ENCODE results near the gene DAW1. TPM values are rescaled to one million over a fixed set of nuclear protein-coding genes. Genes with fewer than 3 reads are reported as not detected.

The DAW1 gene
- total RNA-seq, 2 donors from 2014 or later = not detected

DNA sequence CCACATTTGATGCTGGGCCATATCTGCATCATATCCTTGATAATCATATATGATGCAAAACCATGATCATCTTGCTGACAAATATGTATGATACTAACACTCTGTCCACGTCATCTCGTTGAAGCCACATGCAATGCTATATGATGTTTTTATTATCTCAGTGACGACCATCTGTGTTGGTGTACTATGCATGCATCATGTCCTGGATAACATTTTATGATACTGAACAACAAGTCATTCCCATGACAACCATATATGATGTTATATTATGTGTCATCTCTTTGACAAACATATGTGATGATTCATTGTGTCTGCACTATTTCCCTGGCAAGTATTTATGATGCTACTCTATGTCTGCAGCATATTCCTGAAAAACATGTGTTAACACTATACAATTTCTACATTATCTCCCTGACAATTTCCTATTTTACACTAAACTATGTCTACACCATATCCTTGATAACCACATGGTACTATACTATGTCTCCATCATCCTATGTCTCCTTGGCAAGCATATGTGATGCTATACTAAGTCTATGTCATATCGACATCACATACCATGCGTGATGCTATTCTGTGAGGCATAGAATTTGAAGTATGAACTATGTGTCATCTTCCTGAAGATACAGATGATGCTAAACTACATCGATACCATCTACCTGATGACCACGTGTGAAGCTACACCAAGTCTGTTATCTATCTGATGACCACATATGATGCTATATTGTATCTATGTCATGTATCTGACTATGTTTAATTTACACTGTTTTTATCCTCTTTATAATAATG lies 37.0 kb downstream of the DAW1 start:
- no peak overlapping the region for H3K4me3 ChIP-seq
- no peaks in the 10 kb centered on the region for H3K9me3 ChIP-seq
- H3K4me1 ChIP-seq = no peaks in the 10 kb centered on the region
- no peak for TF ChIP-seq CTCF (IDR thresholded peaks at IDR 0.05)
- DNase-seq = no peak
- H3K9ac ChIP-seq (ENCODE audit: low read depth in 2 of 2, low read length in 2 of 2) = no peak overlapping the region
- no peak overlapping the region for H3K27ac ChIP-seq
- H3K36me3 ChIP-seq = no peaks in the 10 kb centered on the region
- no peaks in the 10 kb centered on the region for H3K27me3 ChIP-seq
- intact Hi-C loops (cut with DNase I) = no loop called here

DNA sequence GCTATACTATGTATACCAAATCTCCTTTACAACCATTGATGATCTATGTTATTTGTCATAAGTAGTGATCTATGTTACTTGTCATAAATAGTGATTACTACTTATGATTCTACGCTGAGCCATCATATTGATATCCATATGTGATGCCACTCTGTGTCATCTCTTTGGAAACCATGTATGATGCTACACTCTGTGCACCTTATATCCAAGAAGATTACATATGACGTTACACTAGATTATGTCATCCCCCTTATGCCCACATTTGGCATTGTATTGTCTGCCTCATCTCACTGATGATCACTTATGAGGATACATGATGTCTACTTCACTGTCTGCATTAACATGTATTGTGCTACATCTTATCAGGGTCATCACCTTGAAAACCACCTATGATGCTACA lies 42.9 kb downstream of the DAW1 start:
- H3K4me3 ChIP-seq = no peak overlapping the region
- H3K27me3 ChIP-seq = no peaks in the 10 kb centered on the region
- no peaks in the 10 kb centered on the region for H3K9me3 ChIP-seq
- H3K27ac ChIP-seq = no peak overlapping the region
- no peak overlapping the region for H3K9ac ChIP-seq (ENCODE audit: low read depth in 2 of 2, low read length in 2 of 2)
- intact Hi-C loops (cut with DNase I) = no loop called here
- H3K4me1 ChIP-seq = no peaks in the 10 kb centered on the region
- DNase-seq = no peak
- no peak for TF ChIP-seq CTCF (IDR thresholded peaks at IDR 0.05)
- no peaks in the 10 kb centered on the region for H3K36me3 ChIP-seq

GRCh38 chr2:227921648-227922047 lies 50.2 kb downstream of the DAW1 start:
- intact Hi-C loops (cut with DNase I) = no loop called here
- peak; percentile 20 for DNase-seq
- Histone ChIP-seq H3K9ac (ENCODE audit: low read depth in 2 of 2, low read length in 2 of 2) (no peak overlapping the region), H3K4me1 (no peaks in the 10 kb centered on the region), H3K36me3 (no peaks in the 10 kb centered on the region), H3K27me3 (no peaks in the 10 kb centered on the region), H3K27ac (no peak overlapping the region), H3K9me3 (no peaks in the 10 kb centered on the region), H3K4me3 (no peak overlapping the region)
- TF ChIP-seq CTCF (IDR thresholded peaks at IDR 0.05) = no peak

DNA sequence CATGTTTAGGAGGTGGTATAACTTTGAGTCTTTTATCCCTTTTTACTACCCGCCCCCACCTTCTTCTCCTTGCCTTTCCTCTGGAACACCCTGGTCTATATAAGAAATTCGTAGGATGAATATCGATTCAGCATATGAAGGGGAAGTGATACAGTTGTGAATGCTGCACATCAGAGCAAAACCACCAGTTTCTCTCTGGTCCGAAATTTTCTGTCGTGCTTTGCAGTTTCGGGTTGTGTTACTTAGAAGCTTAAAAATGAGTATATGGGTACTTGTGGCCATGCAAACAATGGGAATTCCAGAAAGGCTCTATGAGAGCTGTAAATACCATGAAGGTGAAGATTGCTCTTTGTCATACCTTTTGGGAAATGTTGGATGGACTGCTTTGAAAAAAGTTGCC lies 60.6 kb downstream of the DAW1 start:
- TF ChIP-seq CTCF (IDR thresholded peaks at IDR 0.05) = no peak
- Histone ChIP-seq H3K36me3 (no peaks in the 10 kb centered on the region), H3K9ac (ENCODE audit: low read depth in 2 of 2, low read length in 2 of 2) (no peak overlapping the region), H3K27me3 (no peaks in the 10 kb centered on the region), H3K4me3 (no peak overlapping the region), H3K27ac (no peak overlapping the region), H3K4me1 (no peaks in the 10 kb centered on the region), H3K9me3 (no peaks in the 10 kb centered on the region)
- intact Hi-C loops (cut with DNase I) = no loop called here
- DNase-seq = no peak

DNA sequence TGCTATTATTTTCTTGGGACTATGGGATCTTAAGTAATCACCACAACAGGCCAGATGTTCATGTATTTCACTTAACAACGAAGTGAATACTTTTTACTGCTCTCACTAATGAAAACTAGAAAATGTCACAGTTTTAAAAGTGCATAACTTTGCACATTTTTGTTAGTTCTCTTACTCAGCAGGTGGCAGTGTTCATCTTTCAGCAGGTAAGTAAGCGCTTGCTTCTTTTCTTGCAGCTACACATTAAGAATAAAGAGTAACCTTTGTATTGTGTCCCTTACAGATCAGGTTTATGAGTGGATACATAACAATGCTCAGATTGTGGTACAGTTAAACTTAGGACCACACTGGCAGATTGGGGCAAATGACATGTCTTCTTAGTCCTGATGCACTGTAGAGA lies 61.0 kb downstream of the DAW1 start:
- no peaks in the 10 kb centered on the region for H3K36me3 ChIP-seq
- no peaks in the 10 kb centered on the region for H3K9me3 ChIP-seq
- TF ChIP-seq CTCF (IDR thresholded peaks at IDR 0.05) = no peak
- no peak overlapping the region for H3K27ac ChIP-seq
- H3K4me3 ChIP-seq = no peak overlapping the region
- DNase-seq = no peak
- intact Hi-C loops (cut with DNase I) = no loop called here
- H3K27me3 ChIP-seq = no peaks in the 10 kb centered on the region
- no peaks in the 10 kb centered on the region for H3K4me1 ChIP-seq
- H3K9ac ChIP-seq (ENCODE audit: low read depth in 2 of 2, low read length in 2 of 2) = no peak overlapping the region

Measured in colonic mucosa (tissue), 4 donors.